HepG2 (cell line): ENCODE data around the gene CPNE2. TPM values are rescaled to one million over a fixed set of nuclear protein-coding genes. Genes with fewer than 3 reads are reported as not detected.

Experiments used
- ATAC-seq: fragments of 200-7000 bp; cut with Tn5 transposase; 3 replicates; pipeline ENCODE4 v1.9.1; 2020; ENCODE audit warnings: mild to moderate bottlenecking, moderate library complexity
- BruUV-seq: library from RNA; stranded (reverse); fragments of 400-500 nt; replicated peaks from 2 replicates; lab custom pipeline; 2021; lab: Mats Ljungman, UMichigan
- CTCF ChIA-PET: fragments of 300-600 bp; formaldehyde crosslinking; extraction: SDS; loops from one replicate; lab custom pipeline; 2021; ENCODE audit warnings: low total read pairs, inconsistent platforms, low intra/inter-chr PET ratio; lab: Yijun Ruan, JAX
- POLR2A ChIA-PET: fragments of 350-600 bp; sonication (Branson Sonifier 250); formaldehyde crosslinking; loops from one replicate; lab custom pipeline; 2020; ENCODE audit warnings: antibody characterized with exemption, inconsistent platforms; lab: Yijun Ruan, JAX
- DNase-seq: peaks from one replicate; pipeline ENCODE4 v3.0.0-alpha.2; 2015; ENCODE audit warnings: low spot score
- FAIRE-seq: peaks from 3 replicates; lab custom pipeline; 2011; peaks lifted over from hg19 to GRCh38; lab: Jason Lieb, UNC
- H2AFZ ChIP-seq: one replicate; pipeline ENCODE4 v1.6.1; 2011; ENCODE audit warnings: low read length, inconsistent platforms
- H3K27ac ChIP-seq: fragments of 300-600 bp; 3 replicates; pipeline ENCODE4 v1.8.0; 2011; ENCODE audit warnings: mixed run types, mild to moderate bottlenecking, mixed read lengths, low read length, inconsistent platforms; ENCODE audit not compliant: insufficient read depth; ENCODE audit errors: extremely low read length
- H3K27me3 ChIP-seq, 2 experiments: fragments of 200-600 bp in 1 of 2; 2 replicates in 1 of 2; 3 replicates in 1 of 2; pipeline versions ENCODE4 v1.6.0 to v1.8.0; 2011; ENCODE audit warnings: low read length in 2 of 2, mild to moderate bottlenecking in 2 of 2, moderate library complexity in 2 of 2, inconsistent platforms in 1 of 2; ENCODE audit not compliant: insufficient read depth in 2 of 2, control insufficient read depth in 1 of 2
- H3K36me3 ChIP-seq, 2 experiments: fragments of 200-600 bp in 1 of 2; replicated peaks in 1 of 2; 2 replicates in 1 of 2; 3 replicates in 1 of 2; pipeline versions ENCODE4 v1.5.1 to v1.8.0; 2011; ENCODE audit warnings: low read length in 2 of 2, inconsistent platforms in 1 of 2; ENCODE audit not compliant: insufficient read depth in 2 of 2, control insufficient read depth in 1 of 2
- H3K4me1 ChIP-seq: 2 replicates; pipeline ENCODE4 v1.5.1; 2012; ENCODE audit warnings: low read length, inconsistent platforms; ENCODE audit not compliant: insufficient read depth
- H3K4me2 ChIP-seq: 2 replicates; pipeline ENCODE4 v1.6.0; 2011; ENCODE audit warnings: low read depth, low read length, inconsistent platforms
- H3K4me3 ChIP-seq, 3 experiments: fragments of 200-600 bp in 1 of 3; sonication (generic), shearing (Covaris generic) in 1 of 3; replicated peaks in 1 of 3; 2 replicates each; pipeline ENCODE4 v1.5.1; 2011 to 2016; ENCODE audit warnings: low read length in 3 of 3, inconsistent platforms in 2 of 3, low read depth in 2 of 3, mild to moderate bottlenecking in 2 of 3, control low read depth in 1 of 3, mixed read lengths in 1 of 3; ENCODE audit not compliant: insufficient read depth in 1 of 3
- H3K79me2 ChIP-seq: one replicate; pipeline ENCODE4 v1.6.1; 2011; ENCODE audit warnings: low read length, inconsistent platforms; ENCODE audit not compliant: insufficient read depth
- H3K9ac ChIP-seq: 2 replicates; pipeline ENCODE4 v1.6.0; 2011; ENCODE audit warnings: mild to moderate bottlenecking, low read depth, low read length, inconsistent platforms; ENCODE audit not compliant: insufficient read depth
- H3K9me3 ChIP-seq: 2 replicates; pipeline ENCODE4 v1.5.1; 2012; ENCODE audit warnings: mild to moderate bottlenecking, low read length
- H4K20me1 ChIP-seq: 2 replicates; pipeline ENCODE4 v1.6.0; 2011; ENCODE audit warnings: inconsistent platforms, mild to moderate bottlenecking, low read length, moderate library complexity; ENCODE audit not compliant: insufficient read depth
- FOXJ3 ChIP-seq: sonication (generic); formaldehyde crosslinking; IDR thresholded peaks from 2 replicates; pipeline ENCODE4 v1.4.0; 2020; ENCODE audit warnings: missing genetic modification reagents, mild to moderate bottlenecking, borderline replicate concordance
- GLI4 ChIP-seq: sonication (generic); formaldehyde crosslinking; IDR thresholded peaks from 2 replicates; pipeline ENCODE4 v1.5.1; 2020; ENCODE audit warnings: missing genetic modification reagents, mild to moderate bottlenecking, moderate library complexity, borderline replicate concordance
- GZF1 ChIP-seq: sonication (generic); formaldehyde crosslinking; IDR thresholded peaks from 2 replicates; pipeline ENCODE4 v1.5.1; 2020; ENCODE audit warnings: mild to moderate bottlenecking, missing genetic modification reagents
- SIN3B ChIP-seq: fragments of 150-350 bp; IDR thresholded peaks from 2 replicates; pipeline ENCODE4 v1.6.1; 2014; ENCODE audit warnings: low read length
- SKIL ChIP-seq: sonication (generic); formaldehyde crosslinking; IDR thresholded peaks from 2 replicates; pipeline ENCODE4 v1.8.0; 2022; ENCODE audit warnings: missing genetic modification reagents, mild to moderate bottlenecking, moderate library complexity, borderline replicate concordance
- ZNF644 ChIP-seq: IDR thresholded peaks from 2 replicates; pipeline ENCODE4 v1.6.1; 2016; ENCODE audit warnings: low read depth
- ZNF710 ChIP-seq: sonication (generic); formaldehyde crosslinking; IDR thresholded peaks from 2 replicates; pipeline ENCODE4 v1.5.0; 2020; ENCODE audit warnings: mild to moderate bottlenecking, missing genetic modification reagents, borderline replicate concordance
- WGBS: methylation state at CpG from one replicate; pipeline ENCODE4 v1.1.6; 2017; ENCODE audit warnings: low lambda C conversion rate; 5-methylcytosine and 5-hydroxymethylcytosine counted together
- in situ Hi-C: cut with HindIII; loops from 2 replicates; pipeline ENCODE4 v1.10.0; 2017; ENCODE audit warnings: low pct_unique_long_range_greater_than_20kb; ENCODE audit not compliant: extremely low pct_ligation_motif_present
- intact Hi-C: fragments of 100-400 bp; cut with micrococcal nuclease; formaldehyde crosslinking; loops from one replicate; pipeline ENCODE4 v1.10.0; 2022; ENCODE audit not compliant: unreplicated experiment
- polyA plus RNA-seq, 8 experiments: library from polyadenylated mRNA; depleted of rRNA in 3 of 8; stranded (reverse) in 7 of 8; unstranded in 1 of 8; fragments of >200 nt; fragmentation: Illumina TruSeq in 4 of 8; extraction: Trizol in 4 of 8; gene quantifications; 2 replicates each; pipeline versions ENCODE4 v1.2.1 to v1.2.3, GENCODE V29; 2011 to 2016; ENCODE audit warnings: low read depth in 4 of 8, missing spikeins in 1 of 8, mixed read lengths in 1 of 8; ENCODE audit not compliant: insufficient read depth in 1 of 8
- total RNA-seq, 5 experiments: library from RNA; depleted of rRNA; stranded (reverse); fragments of >200 nt; fragmentation: Illumina TruSeq; extraction: Trizol; gene quantifications; 2 replicates each; pipeline ENCODE4 v1.2.3, GENCODE V29; 2016; ENCODE audit warnings: low read depth in 1 of 5
- TF ChIP-seq, protein P1 (sequence below): sonication (generic); formaldehyde crosslinking; conservative IDR thresholded peaks from 2 replicates; pipeline ENCODE4 v1.8.1; 2023; ENCODE audit warnings: missing genetic modification reagents
- TF ChIP-seq, protein P2 (sequence below): sonication (generic); formaldehyde crosslinking; IDR thresholded peaks from 2 replicates; pipeline ENCODE4 v1.4.0; 2020; ENCODE audit warnings: missing genetic modification reagents, borderline replicate concordance

The CPNE2 gene
- total and polyA plus RNA-seq, 2 of the 13 experiments (the other 11 are each of a cell fraction or from before 2014, with no cell fraction given): 10.6 to 23.3 TPM

GRCh38 chr16:57192146-57192545, 99.8 kb downstream of the CPNE2 start (continued):
- no peak for TF ChIP-seq SIN3B
- TF ChIP-seq GZF1 (CRISPR knock-in tag): no peak
- TF ChIP-seq FOXJ3 (CRISPR knock-in tag): no peak
- TF ChIP-seq, protein P1, sequence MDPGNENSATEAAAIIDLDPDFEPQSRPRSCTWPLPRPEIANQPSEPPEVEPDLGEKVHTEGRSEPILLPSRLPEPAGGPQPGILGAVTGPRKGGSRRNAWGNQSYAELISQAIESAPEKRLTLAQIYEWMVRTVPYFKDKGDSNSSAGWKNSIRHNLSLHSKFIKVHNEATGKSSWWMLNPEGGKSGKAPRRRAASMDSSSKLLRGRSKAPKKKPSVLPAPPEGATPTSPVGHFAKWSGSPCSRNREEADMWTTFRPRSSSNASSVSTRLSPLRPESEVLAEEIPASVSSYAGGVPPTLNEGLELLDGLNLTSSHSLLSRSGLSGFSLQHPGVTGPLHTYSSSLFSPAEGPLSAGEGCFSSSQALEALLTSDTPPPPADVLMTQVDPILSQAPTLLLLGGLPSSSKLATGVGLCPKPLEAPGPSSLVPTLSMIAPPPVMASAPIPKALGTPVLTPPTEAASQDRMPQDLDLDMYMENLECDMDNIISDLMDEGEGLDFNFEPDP: no peak
- TF ChIP-seq, all 625 proteins: peak for 0

- H3K4me2 ChIP-seq: peak overlapping the region; percentile 37
- peak; percentile 30 for FAIRE-seq
- no peaks in the 10 kb centered on the region for H3K9me3 ChIP-seq
- ChIA-PET CTCF (no interaction called here), POLR2A (interaction anchor here (1.6 kb wide), 1 partner anchor 59 kb away, joined by 3 read pairs; no protein-coding TSS in a partner anchor)
- in situ Hi-C loops: no loop called here
- 41% methylated on average over 7 of the region's 7 CpGs for WGBS
- H3K36me3 ChIP-seq: peaks cover 2 to 14% of the 10 kb centered on the region in 2 experiments; a peak in 4 of 5 replicates
- no peak overlapping the region for H2AFZ ChIP-seq
- peaks cover 94% of the 10 kb centered on the region for H3K4me1 ChIP-seq
- no TSS peak for BruUV-seq
- peaks cover 52% of the 10 kb centered on the region for H4K20me1 ChIP-seq
- peaks cover 98% of the 10 kb centered on the region for H3K79me2 ChIP-seq
- ATAC-seq: no peak
- H3K27ac ChIP-seq: peak overlapping the region; percentile 56
- intact Hi-C loops: no loop called here
- peak; percentile 21 for DNase-seq
- no peaks in the 10 kb centered on the region; a peak in 1 of 5 replicates for H3K27me3 ChIP-seq
- peak overlapping the region in 1 of 3 experiments; percentile 23; a peak in 2 of 6 replicates for H3K4me3 ChIP-seq
- H3K9ac ChIP-seq: peak overlapping the region; percentile 0; the same call in 1 of the 2 replicates
- TF ChIP-seq, protein P2, sequence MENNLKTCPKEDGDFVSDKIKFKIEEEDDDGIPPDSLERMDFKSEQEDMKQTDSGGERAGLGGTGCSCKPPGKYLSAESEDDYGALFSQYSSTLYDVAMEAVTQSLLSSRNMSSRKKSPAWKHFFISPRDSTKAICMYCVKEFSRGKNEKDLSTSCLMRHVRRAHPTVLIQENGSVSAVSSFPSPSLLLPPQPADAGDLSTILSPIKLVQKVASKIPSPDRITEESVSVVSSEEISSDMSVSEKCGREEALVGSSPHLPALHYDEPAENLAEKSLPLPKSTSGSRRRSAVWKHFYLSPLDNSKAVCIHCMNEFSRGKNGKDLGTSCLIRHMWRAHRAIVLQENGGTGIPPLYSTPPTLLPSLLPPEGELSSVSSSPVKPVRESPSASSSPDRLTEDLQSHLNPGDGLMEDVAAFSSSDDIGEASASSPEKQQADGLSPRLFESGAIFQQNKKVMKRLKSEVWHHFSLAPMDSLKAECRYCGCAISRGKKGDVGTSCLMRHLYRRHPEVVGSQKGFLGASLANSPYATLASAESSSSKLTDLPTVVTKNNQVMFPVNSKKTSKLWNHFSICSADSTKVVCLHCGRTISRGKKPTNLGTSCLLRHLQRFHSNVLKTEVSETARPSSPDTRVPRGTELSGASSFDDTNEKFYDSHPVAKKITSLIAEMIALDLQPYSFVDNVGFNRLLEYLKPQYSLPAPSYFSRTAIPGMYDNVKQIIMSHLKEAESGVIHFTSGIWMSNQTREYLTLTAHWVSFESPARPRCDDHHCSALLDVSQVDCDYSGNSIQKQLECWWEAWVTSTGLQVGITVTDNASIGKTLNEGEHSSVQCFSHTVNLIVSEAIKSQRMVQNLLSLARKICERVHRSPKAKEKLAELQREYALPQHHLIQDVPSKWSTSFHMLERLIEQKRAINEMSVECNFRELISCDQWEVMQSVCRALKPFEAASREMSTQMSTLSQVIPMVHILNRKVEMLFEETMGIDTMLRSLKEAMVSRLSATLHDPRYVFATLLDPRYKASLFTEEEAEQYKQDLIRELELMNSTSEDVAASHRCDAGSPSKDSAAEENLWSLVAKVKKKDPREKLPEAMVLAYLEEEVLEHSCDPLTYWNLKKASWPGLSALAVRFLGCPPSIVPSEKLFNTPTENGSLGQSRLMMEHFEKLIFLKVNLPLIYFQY (CRISPR knock-in tag): no peak
- TF ChIP-seq ZNF644 (CRISPR knock-in tag): 0 out of 2 replicates have a peak, but pooled peaks have one; percentile 6
- TF ChIP-seq GLI4 (CRISPR knock-in tag): no peak
- no peak for TF ChIP-seq ZNF710 (CRISPR knock-in tag)
- no peak for TF ChIP-seq SKIL (CRISPR knock-in tag)
Measured at GRCh38 chr16:57192720-57193486, 100.5 kb downstream of the CPNE2 start.
